GM21717 (cell line): ENCODE measurements around the gene FCRLA.
"Not testable (repeated sequence)": the region's sequence is repeated elsewhere in the genome, so short reads cannot be mapped to it uniquely, and the experiment has no call there.

Source experiments
- ATAC-seq: cut with Tn5 transposase; IDR thresholded peaks from one replicate; pipeline ENCODE4 v1.9.1; 2021; ENCODE audit warnings: mild to moderate bottlenecking, moderate library complexity; ENCODE audit not compliant: unreplicated experiment

Gene FCRLA

GRCh38 chr1:161705537-161705936 is 1.5 kb upstream of the FCRLA start:
- no peak for ATAC-seq

GRCh38 chr1:161706113-161706481 is 932 bp upstream of the FCRLA start:
- ATAC-seq, result peak; percentile 11

GRCh38 chr1:161707503-161707902 is 474 bp downstream of the FCRLA start:
- ATAC-seq, result no peak

- ATAC-seq, result no peak
Observed at GRCh38 chr1:161709373-161709772, 2.3 kb downstream of the FCRLA start.

GRCh38 chr1:161710560-161710959 is 3.5 kb downstream of the FCRLA start:
- no peak for ATAC-seq

GRCh38 chr1:161718559-161719324 is 11.7 kb downstream of the FCRLA start:
- ATAC-seq, result peak; percentile 48

GRCh38 chr1:161719325-161719611 is 12.2 kb downstream of the FCRLA start:
- ATAC-seq, result peak; percentile 43

GRCh38 chr1:161720422-161720821 is 13.4 kb downstream of the FCRLA start:
- no peak for ATAC-seq

GRCh38 chr1:161720956-161721737 is 14.1 kb downstream of the FCRLA start, which contains the start of gene FCRLB:
TSS of gene FCRLB (plus strand) at chr1:161721544. CDS start at chr1:161722673, 1,129 bp downstream.
- no peak for ATAC-seq

- no peak for ATAC-seq
Observed at GRCh38 chr1:161721738-161722343, 14.8 kb downstream of the FCRLA start.

- ATAC-seq, result no peak
Observed at GRCh38 chr1:161722406-161722805, 15.4 kb downstream of the FCRLA start.

- no peak for ATAC-seq
Observed at GRCh38 chr1:161723459-161724141, 16.6 kb downstream of the FCRLA start.

- ATAC-seq, result not testable (repeated sequence)
Observed at GRCh38 chr1:161725258-161725907, 18.4 kb downstream of the FCRLA start.

- peak; percentile 22 for ATAC-seq
Observed at GRCh38 chr1:161725908-161726472, 19.0 kb downstream of the FCRLA start.

- peak; percentile 37 for ATAC-seq
Observed at GRCh38 chr1:161726473-161727255, 19.6 kb downstream of the FCRLA start.

GRCh38 chr1:161727256-161727924 is 20.4 kb downstream of the FCRLA start:
- ATAC-seq, result peak; percentile 19

- ATAC-seq, result no peak
Observed at GRCh38 chr1:161728376-161729226, 21.6 kb downstream of the FCRLA start.

- ATAC-seq, result no peak
Observed at GRCh38 chr1:161730050-161730564, 23.1 kb downstream of the FCRLA start.
